ENCODE data around the gene GPR171.

The GPR171 gene

DNA sequence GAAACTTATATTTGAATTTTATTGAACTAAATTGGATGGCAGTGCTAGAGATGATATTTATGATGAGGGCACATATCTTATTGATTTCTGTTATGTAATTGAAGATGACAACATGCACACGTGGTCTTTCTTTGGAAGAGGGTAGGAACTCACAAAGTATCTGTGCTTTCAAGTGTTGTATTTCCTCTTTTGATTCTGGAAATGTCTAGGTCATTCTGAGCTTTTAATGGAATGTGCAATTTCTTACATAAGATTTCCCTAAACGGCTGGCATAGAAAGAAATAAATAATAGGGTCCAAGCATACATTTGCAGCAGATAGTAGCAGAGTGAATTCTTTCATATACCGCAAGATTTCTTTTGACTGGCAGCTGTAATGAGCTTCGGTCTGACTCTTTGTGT is 10.1 kb upstream of the GPR171 start:
- DNase-seq: no peak

DNA sequence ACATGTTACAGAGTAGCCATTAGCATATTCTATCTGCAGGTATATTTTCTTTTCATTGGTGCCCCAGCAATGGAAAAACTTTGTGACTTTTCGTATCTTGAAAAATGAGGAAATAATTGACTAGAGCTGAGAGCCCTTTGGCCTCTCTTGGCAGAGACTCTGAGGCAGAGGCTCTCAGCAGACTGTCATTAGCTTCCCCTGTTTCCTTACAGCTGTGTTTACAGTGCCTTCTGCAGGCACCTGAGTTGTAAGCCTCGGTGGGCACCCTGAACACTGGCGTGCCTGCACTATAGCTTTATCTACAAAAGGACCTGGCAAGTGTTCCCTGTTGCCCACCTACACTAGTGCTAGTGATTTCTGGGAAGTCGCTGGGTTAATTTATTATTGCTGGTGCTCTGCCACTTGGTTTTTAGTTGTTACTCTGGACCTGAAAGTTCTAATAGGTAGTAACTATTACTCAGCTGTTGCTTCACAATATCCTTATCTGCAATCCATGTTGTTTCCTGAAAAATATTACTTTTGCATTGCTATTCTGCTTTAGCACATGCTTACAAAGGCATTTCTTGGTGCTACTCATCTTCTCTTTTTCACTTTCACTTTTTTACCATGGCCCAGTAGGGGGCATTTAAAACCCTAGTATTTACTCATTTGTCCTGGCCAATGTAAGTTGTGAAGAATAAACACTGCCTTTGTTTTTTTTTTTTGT is 7.8 kb upstream of the GPR171 start:
- DNase-seq: no peak

GRCh38 chr3:151209654-151210053 is 6.6 kb upstream of the GPR171 start:
- no peak for DNase-seq

- no peak for DNase-seq
Measured at GRCh38 chr3:151206201-151206600, 3.2 kb upstream of the GPR171 start.

DNA sequence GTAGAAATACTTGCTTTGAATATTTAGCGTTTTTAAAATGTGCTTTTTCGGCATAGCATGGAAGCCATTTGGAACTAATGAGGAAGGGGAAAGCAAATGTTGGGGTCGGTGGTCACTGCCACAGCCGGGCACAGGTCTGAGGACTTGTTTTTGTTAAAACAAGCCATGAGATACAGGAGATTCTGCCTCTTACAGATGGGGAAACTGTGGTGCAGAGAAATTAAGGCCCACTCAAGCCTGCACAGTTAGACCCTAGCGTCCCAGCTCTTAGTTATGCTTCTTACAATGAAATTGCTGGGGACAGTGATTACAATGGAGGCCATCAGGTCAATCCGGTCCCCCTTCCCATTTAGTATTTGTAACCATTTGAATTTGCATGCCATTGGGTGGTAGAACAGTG is 2.5 kb upstream of the GPR171 start:
- no peak for DNase-seq

- no peak for DNase-seq
Measured at GRCh38 chr3:151204530-151205402, 1.8 kb upstream of the GPR171 start.

- no peak for DNase-seq
Measured at GRCh38 chr3:151201051-151201730, 1.8 kb downstream of the GPR171 start.

- no peak for DNase-seq
Measured at GRCh38 chr3:151200586-151200985, 2.4 kb downstream of the GPR171 start.

DNA sequence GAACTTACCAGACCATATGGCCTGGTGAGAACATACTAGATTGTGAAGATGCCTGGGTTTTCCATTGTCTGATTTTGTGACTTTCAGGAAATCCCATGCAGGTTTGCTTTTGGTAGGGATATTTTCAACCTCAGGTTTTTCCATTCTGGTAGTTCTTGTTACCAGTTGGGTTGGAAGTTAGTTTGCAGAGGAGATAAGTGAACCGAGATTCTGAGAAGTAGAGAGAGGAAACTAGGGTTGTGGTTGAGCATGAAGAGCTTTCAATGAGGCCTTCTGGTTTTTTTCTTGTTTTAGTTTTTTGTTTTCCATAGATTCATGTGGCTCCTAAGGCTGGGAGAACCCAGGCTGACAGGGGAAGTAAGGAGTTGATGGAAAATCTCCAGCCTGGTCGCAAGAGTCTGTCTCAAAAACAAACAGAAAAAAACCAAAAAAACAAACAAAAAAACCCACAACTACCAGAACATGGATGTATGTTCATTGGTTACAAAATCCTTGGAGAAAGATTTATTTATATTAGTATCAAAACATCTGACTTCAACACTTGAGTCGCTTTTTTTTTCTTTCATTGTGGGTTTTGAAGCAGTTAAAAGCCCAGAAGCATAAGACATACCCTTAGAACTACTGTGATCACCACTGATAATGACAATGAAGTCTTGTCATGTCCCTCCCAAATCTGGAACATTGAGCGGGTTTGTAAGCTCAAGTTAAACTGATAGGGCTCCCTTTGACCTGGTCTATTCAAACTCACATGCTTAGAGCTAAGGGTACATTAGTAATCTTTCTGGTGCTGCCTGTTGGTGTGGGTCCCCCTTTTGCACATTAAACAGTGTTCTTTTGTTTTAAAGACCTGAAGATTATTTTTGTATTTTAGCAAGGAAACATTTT is 3.2 kb downstream of the GPR171 start:
- DNase-seq: no peak

- no peak for DNase-seq
Measured at GRCh38 chr3:151198849-151199248, 4.2 kb downstream of the GPR171 start.

DNA sequence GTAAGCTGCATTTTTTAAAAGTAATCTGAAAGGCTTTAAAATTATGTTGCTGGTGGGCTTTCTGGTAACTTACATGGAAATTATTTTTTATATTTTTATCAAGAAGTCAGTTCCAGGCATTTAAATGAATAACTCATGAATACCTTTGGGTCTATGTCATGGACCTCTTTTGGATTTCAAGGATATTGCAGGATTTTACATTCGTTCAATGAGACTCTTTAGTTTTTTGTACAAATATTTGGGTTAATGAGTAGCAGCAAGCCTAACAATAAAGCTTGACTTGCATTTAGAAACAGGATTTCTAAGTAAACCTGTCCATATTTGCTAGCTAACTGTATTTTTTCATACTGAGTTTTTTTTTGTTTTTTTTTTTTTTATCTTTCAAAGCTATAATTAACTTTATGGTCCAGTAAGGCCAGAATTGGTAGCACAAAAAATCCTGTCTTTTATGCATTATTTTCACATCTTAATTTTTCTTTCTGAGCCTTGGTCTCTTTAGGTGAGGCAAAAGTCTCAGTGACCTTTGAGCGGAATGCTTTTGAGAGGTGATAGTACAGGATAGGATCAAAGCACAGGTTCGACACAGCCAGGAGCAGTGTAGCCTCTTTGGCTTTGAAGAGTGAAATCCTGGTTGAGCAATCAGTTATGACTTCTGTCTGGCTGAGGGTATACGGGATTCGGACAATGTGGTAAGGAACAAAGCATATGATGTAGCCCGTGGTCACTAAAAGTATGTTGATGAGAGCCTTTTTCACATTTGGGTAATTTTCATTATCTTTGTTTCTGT is 4.8 kb downstream of the GPR171 start:
- DNase-seq: no peak

- no peak for DNase-seq
Measured at GRCh38 chr3:151197228-151197627, 5.8 kb downstream of the GPR171 start.

DNA sequence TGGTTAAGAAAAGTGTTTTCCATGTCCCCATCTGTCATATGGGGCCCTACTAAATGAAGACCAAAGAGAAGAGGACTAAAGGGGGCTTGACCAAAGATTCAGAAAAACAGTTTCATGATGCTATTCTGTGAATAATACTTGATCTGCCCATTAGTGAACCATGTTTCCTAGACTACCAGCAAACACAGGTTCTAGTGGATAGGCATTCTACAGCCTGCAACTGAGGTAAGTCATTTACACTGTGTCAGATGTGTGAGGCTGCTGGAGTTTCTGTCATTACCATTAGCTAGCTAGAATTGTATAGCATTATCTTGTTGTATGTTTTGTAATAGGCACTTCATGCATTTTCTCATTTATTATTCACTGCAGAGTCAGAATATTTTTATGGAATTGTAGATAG is 6.6 kb downstream of the GPR171 start:
- DNase-seq: no peak

- no peak for DNase-seq
Measured at GRCh38 chr3:151195826-151196225, 7.2 kb downstream of the GPR171 start.

GRCh38 chr3:151192545-151192944 is 10.5 kb downstream of the GPR171 start:
- no peak for DNase-seq

DNA sequence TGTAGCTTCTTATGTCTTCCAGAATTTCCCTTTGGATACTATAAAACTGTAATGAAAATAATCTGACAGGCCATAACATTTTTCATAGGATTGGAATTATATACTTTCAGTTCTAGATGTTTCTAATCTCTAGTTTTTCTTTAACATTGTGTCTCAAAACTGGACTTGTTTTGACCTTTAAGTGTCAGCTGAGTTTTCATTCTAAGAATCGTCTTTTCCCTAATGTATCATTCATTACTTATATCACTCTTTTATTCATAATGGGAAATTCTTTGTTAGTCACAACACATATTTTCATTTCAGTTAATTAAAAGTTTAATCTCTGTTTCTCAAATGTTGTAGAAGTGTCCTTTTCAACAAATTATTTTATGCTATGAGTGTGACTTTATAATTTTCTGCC is 11.9 kb downstream of the GPR171 start:
- no peak for DNase-seq

DNA sequence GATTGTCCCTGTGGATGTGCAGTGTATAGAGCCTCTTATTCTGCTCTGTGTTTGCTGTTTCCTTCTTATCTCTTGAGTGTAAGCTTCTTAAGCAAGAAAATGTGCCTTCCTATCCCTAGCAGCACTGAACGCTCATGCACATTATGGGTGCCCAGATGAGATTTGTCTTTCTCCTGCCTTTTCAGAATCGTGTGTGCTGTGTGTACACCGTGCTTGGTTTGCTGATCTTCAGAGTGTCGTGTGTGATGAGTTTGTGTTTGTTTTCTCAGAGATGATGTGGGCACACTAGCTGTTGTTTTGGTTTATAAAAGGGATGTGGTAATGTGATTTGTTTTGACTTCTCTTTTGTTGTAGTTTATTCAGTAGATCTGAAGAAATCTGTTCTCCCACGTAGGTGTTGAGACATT is 19.7 kb downstream of the GPR171 start:
- no peak for DNase-seq

DNA sequence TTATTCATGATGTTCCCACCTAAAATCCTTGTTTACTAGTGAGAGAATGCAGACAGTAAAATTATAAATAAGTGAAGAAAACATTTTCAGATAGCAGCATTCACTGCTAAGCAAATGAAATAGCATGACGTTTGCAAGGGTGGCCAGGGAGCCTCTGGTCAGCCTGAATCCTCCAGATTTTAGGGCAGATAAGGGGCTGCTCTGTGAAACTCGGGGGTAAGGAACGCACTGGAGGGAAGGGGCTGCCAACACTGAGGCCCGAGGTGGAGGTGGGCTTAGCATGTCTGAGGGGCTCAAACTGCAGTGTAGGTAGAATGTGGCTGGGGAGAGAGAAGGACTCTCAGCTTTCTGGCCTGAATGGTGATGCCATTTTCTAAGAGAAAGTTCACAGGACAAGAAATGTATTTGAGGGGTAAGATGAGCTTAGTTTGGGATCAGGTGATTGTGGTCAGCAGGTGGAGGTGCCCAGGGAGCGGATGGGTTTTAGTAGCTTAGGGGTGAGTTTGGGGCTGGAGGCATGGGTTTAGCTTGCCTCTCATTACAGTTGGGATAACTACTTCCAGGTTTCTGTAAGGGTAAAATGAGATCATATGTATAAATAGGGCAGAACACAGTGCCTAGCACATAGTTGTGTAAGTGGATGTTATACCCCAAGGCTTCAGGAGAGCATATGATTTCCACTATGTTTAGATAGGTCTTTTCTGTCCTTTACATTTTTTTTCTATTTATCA is 20.5 kb downstream of the GPR171 start:
- DNase-seq: no peak

GRCh38 chr3:151178208-151178845 is 24.7 kb downstream of the GPR171 start:
- no peak for DNase-seq

- no peak for DNase-seq
Measured at GRCh38 chr3:151175952-151176351, 27.1 kb downstream of the GPR171 start.

GRCh38 chr3:151174351-151174750 is 28.7 kb downstream of the GPR171 start:
- no peak for DNase-seq
